NCI-H1105 (cell line): ENCODE results near the gene MED31.
"Not testable (repeated sequence)": the region's sequence is repeated elsewhere in the genome, so short reads cannot be mapped to it uniquely, and the experiment has no call there.

Experiments used
- DNase-seq: peaks from one replicate; lab custom pipeline; 2025; lab: John Stamatoyannopoulos, UW

Gene MED31

GRCh38 chr17:6655732-6656361 is 4.4 kb upstream of the MED31 start:
- DNase-seq: not testable (repeated sequence)

- DNase-seq: peak; percentile 76
Measured at GRCh38 chr17:6654841-6655731, 3.7 kb upstream of the MED31 start.

- DNase-seq: no peak
Measured at GRCh38 chr17:6651919-6652452, 581 bp upstream of the MED31 start.

GRCh38 chr17:6648181-6648580 is 3.2 kb downstream of the MED31 start:
- no peak for DNase-seq

GRCh38 chr17:6643451-6644125 is 7.8 kb downstream of the MED31 start:
- no peak for DNase-seq

- no peak for DNase-seq
Measured at GRCh38 chr17:6642592-6642991, 8.8 kb downstream of the MED31 start.

GRCh38 chr17:6641247-6641863 is 10.1 kb downstream of the MED31 start:
- no peak for DNase-seq

GRCh38 chr17:6640536-6641246 is 10.7 kb downstream of the MED31 start, which contains the start of the genes KIAA0753 and TXNDC17:
Gene KIAA0753, minus strand, starts transcription at chr17:6640711. Its CDS starts 5,608 bp downstream, at chr17:6635103.
Gene TXNDC17, plus strand, starts transcription at chr17:6641060. Its CDS starts 23 bp downstream, at chr17:6641083.
- DNase-seq: peak; percentile 92

- DNase-seq: peak; percentile 51
Measured at GRCh38 chr17:6639586-6640535, 11.5 kb downstream of the MED31 start.

GRCh38 chr17:6639014-6639585 is 12.3 kb downstream of the MED31 start:
- no peak for DNase-seq

- no peak for DNase-seq
Measured at GRCh38 chr17:6638046-6638908, 13.1 kb downstream of the MED31 start.

GRCh38 chr17:6637458-6637840 is 14.0 kb downstream of the MED31 start:
- DNase-seq: no peak

- DNase-seq: no peak
Measured at GRCh38 chr17:6636616-6637457, 14.6 kb downstream of the MED31 start.

GRCh38 chr17:6636105-6636504 is 15.3 kb downstream of the MED31 start:
- no peak for DNase-seq

- no peak for DNase-seq
Measured at GRCh38 chr17:6633263-6633662, 18.1 kb downstream of the MED31 start.

- no peak for DNase-seq
Measured at GRCh38 chr17:6632530-6632929, 18.9 kb downstream of the MED31 start.

GRCh38 chr17:6630390-6630789 is 21.0 kb downstream of the MED31 start:
- no peak for DNase-seq

- DNase-seq: no peak
Measured at GRCh38 chr17:6627019-6627418, 24.4 kb downstream of the MED31 start.
